T-helper 1 cell (primary cell): ENCODE data around the gene MMP25.
"Not testable (repeated sequence)": the region's sequence is repeated elsewhere in the genome, so short reads cannot be mapped to it uniquely, and the experiment has no call there.

Experiments used
- DNase-seq, 5 donors: peaks; one replicate each; pipeline ENCODE4 v3.0.0-alpha.2; 2012 to 2020

The MMP25 gene

GRCh38 chr16:3074860-3075522, 28.6 kb downstream of the MMP25 start:
- DNase-seq = peak; percentile 62 to 98 (median 70)

- DNase-seq = no peak
These were observed 29.2 kb downstream of the MMP25 start for GRCh38 chr16:3075523-3075915.

- DNase-seq = peak in 1 of 5 donors; percentile 48
These were observed 29.6 kb downstream of the MMP25 start for GRCh38 chr16:3075946-3076345.

- DNase-seq = no peak
These were observed 30.2 kb downstream of the MMP25 start for GRCh38 chr16:3076577-3076976.

GRCh38 chr16:3080024-3080423, 33.7 kb downstream of the MMP25 start:
- no peak for DNase-seq

- not testable (repeated sequence) for DNase-seq
These were observed 35.6 kb downstream of the MMP25 start for GRCh38 chr16:3081957-3082356.

- not testable (repeated sequence) for DNase-seq
These were observed 37.0 kb downstream of the MMP25 start for GRCh38 chr16:3083408-3083807.

- no peak for DNase-seq
These were observed 38.1 kb downstream of the MMP25 start for GRCh38 chr16:3084491-3084890.

- no peak for DNase-seq
These were observed 38.8 kb downstream of the MMP25 start for GRCh38 chr16:3084969-3085670.

GRCh38 chr16:3085868-3086595, 39.7 kb downstream of the MMP25 start:
- no peak for DNase-seq

- no peak for DNase-seq
These were observed 40.4 kb downstream of the MMP25 start for GRCh38 chr16:3086596-3087242.

- DNase-seq = no peak
These were observed 41.2 kb downstream of the MMP25 start for GRCh38 chr16:3087243-3088235.

GRCh38 chr16:3088450-3088849, 42.1 kb downstream of the MMP25 start:
- DNase-seq = no peak

GRCh38 chr16:3088925-3089716, 42.8 kb downstream of the MMP25 start:
- no peak for DNase-seq

- DNase-seq = no peak
These were observed 43.6 kb downstream of the MMP25 start for GRCh38 chr16:3089717-3090592.

GRCh38 chr16:3091551-3091950, 45.2 kb downstream of the MMP25 start:
- DNase-seq = no peak

GRCh38 chr16:3092501-3092941, 46.2 kb downstream of the MMP25 start:
- no peak for DNase-seq

GRCh38 chr16:3094289-3095027, 48.1 kb downstream of the MMP25 start:
- peak in 4 of 5 donors; percentile 40 to 80 (median 51) for DNase-seq

GRCh38 chr16:3095869-3096268, 49.5 kb downstream of the MMP25 start:
- DNase-seq = peak; percentile 30 to 80 (median 58)
